NB4 (cell line): Measurements from ENCODE around the gene PCDHGB3.

Experiments used
- CTCF ChIP-seq: IDR thresholded peaks from one replicate; pipeline ENCODE4 v1.5.1; 2012; ENCODE audit warnings: low read depth, low read length
- POLR2A ChIP-seq: IDR thresholded peaks from 2 replicates; pipeline ENCODE4 v1.6.1; 2011; ENCODE audit warnings: mild to moderate bottlenecking; ENCODE audit not compliant: insufficient read length; ENCODE audit errors: extremely low read depth

- TF ChIP-seq POLR2A (no peak), CTCF (no peak)
Observed at GRCh38 chr5:141345327-141345726, 24.7 kb upstream of the PCDHGB3 start.
